Keratinocyte (primary cell): Measurements from ENCODE around the gene TTC3. TPM values are rescaled to one million over a fixed set of nuclear protein-coding genes. Genes with fewer than 3 reads are reported as not detected.

Experiments
- DNase-seq: peaks from one replicate; pipeline ENCODE4 v3.0.0-alpha.2; 2011; ENCODE audit warnings: low read depth, missing footprints, low spot score
- FAIRE-seq: peaks from 2 replicates; lab custom pipeline; 2011; peaks lifted over from hg19 to GRCh38; lab: Jason Lieb, UNC
- H2AFZ ChIP-seq: 2 replicates; pipeline ENCODE4 v1.6.0; 2012; ENCODE audit warnings: low read length, control low read depth, inconsistent platforms; ENCODE audit not compliant: control insufficient read depth
- H3K27ac ChIP-seq: 2 replicates; pipeline ENCODE4 v1.5.1; 2011; ENCODE audit warnings: low read length; ENCODE audit not compliant: control insufficient read depth, insufficient read depth
- H3K27me3 ChIP-seq: 3 replicates; pipeline ENCODE4 v1.6.0; 2011; ENCODE audit warnings: low read length; ENCODE audit not compliant: control insufficient read depth, insufficient read depth; ENCODE audit errors: extremely low read depth
- H3K36me3 ChIP-seq, 2 experiments: 2 replicates in 1 of 2; 3 replicates in 1 of 2; pipeline ENCODE4 v1.5.1; 2011; ENCODE audit warnings: low read length in 2 of 2, mild to moderate bottlenecking in 1 of 2; ENCODE audit not compliant: control insufficient read depth in 2 of 2, insufficient read depth in 2 of 2; ENCODE audit errors: extremely low read depth in 1 of 2
- H3K4me1 ChIP-seq: 3 replicates; pipeline ENCODE4 v1.5.1; 2011; ENCODE audit warnings: low read length; ENCODE audit not compliant: control insufficient read depth, insufficient read depth; ENCODE audit errors: extremely low read depth
- H3K4me2 ChIP-seq: 3 replicates; pipeline ENCODE4 v1.6.0; 2011; ENCODE audit warnings: low read depth, low read length; ENCODE audit not compliant: control insufficient read depth, insufficient read depth; ENCODE audit errors: extremely low read depth
- H3K4me3 ChIP-seq, 3 experiments: fragments of 200-600 bp in 1 of 3; sonication (generic) in 1 of 3; 2 replicates in 2 of 3; 3 replicates in 1 of 3; pipeline ENCODE4 v1.5.1; 2011 to 2016; ENCODE audit warnings: low read length in 3 of 3, mild to moderate bottlenecking in 3 of 3, control low read depth in 2 of 3, inconsistent platforms in 1 of 3, low read depth in 1 of 3, mixed read lengths in 1 of 3, mixed run types in 1 of 3, moderate library complexity in 1 of 3; ENCODE audit not compliant: control insufficient read depth in 2 of 3, insufficient read depth in 2 of 3; ENCODE audit errors: extremely low read depth in 1 of 3
- H3K79me2 ChIP-seq: 2 replicates; pipeline ENCODE4 v1.6.0; 2012; ENCODE audit warnings: low read length; ENCODE audit not compliant: control insufficient read depth, insufficient read depth
- H3K9ac ChIP-seq: 3 replicates; pipeline ENCODE4 v1.6.0; 2011; ENCODE audit warnings: low read length; ENCODE audit not compliant: control insufficient read depth, insufficient read depth; ENCODE audit errors: extremely low read depth
- H3K9me1 ChIP-seq: 3 replicates; pipeline ENCODE4 v1.6.0; 2011; ENCODE audit warnings: low read length; ENCODE audit not compliant: control insufficient read depth, insufficient read depth; ENCODE audit errors: extremely low read depth
- H3K9me3 ChIP-seq: 2 replicates; pipeline ENCODE4 v1.5.1; 2012; ENCODE audit warnings: low read depth, low read length; ENCODE audit not compliant: control insufficient read depth
- H4K20me1 ChIP-seq: 3 replicates; pipeline ENCODE4 v1.6.0; 2011; ENCODE audit warnings: low read length; ENCODE audit not compliant: control insufficient read depth, insufficient read depth; ENCODE audit errors: extremely low read depth
- CTCF ChIP-seq, 3 experiments: IDR thresholded peaks in 1 of 3; conservative IDR thresholded peaks in 1 of 3; optimal IDR thresholded peaks in 1 of 3; 2 replicates in 2 of 3; 3 replicates in 1 of 3; pipeline versions ENCODE3 to v1.5.1; 2011; ENCODE audit warnings: low read length in 3 of 3, mild to moderate bottlenecking in 3 of 3, moderate library complexity in 2 of 3, control low read depth in 1 of 3, inconsistent platforms in 1 of 3; ENCODE audit not compliant: insufficient read depth in 2 of 3; ENCODE audit errors: extremely low read depth in 1 of 3
- EZH2 ChIP-seq: IDR thresholded peaks from one replicate; pipeline ENCODE4 v1.6.1; 2012; ENCODE audit warnings: inconsistent platforms, mild to moderate bottlenecking, low read length, moderate library complexity
- dilution Hi-C: fragments of 300-500 bp; cut with MboI; formaldehyde crosslinking; loops from one replicate; pipeline ENCODE4 v1.7.0; 2020; ENCODE audit warnings: low sequenced_read_pairs; ENCODE audit not compliant: extremely low pct_ligation_motif_present
- polyA plus RNA-seq, 5 experiments: library from polyadenylated mRNA; depleted of rRNA in 3 of 5; stranded (reverse) in 3 of 5; stranded (forward) in 1 of 5; unstranded in 1 of 5; fragments of >200 nt; gene quantifications; 1 replicate in 1 of 5; 2 replicates in 3 of 5; 3 replicates in 1 of 5; pipeline versions ENCODE4 v1.2.1 to v1.2.3, GENCODE V29; 2011 to 2012; ENCODE audit warnings: missing spikeins in 2 of 5, low read depth in 1 of 5, low replicate concordance in 1 of 5

Gene TTC3
- polyA plus RNA-seq, 1 donor (not counting 4 experiments of a cell fraction or from before 2014, with no cell fraction given), result 38.5 TPM

GRCh38 chr21:37072274-37072987 lies 623 bp upstream of the TTC3 start:
- dilution Hi-C loops, result no loop called here
- Histone ChIP-seq H3K27ac (peak overlapping the region; percentile 89), H3K9me3 (no peaks in the 10 kb centered on the region), H3K9me1 (no peaks in the 10 kb centered on the region), H3K79me2 (peaks cover 40% of the 10 kb centered on the region), H2AFZ (peak overlapping the region; percentile 83), H3K36me3 (no peaks in the 10 kb centered on the region), H3K27me3 (no peaks in the 10 kb centered on the region), H3K4me2 (peak overlapping the region; percentile 99), H3K4me3 (peak overlapping the region; percentile 69 to 99 (median 92)), H3K9ac (peak overlapping the region; percentile 92), H4K20me1 (no peaks in the 10 kb centered on the region), H3K4me1 (peaks cover 17% of the 10 kb centered on the region)
- TF ChIP-seq CTCF (optimal IDR thresholded peaks at IDR 0.05 in 1 of 3, IDR thresholded peaks at IDR 0.05 in 1 of 3, conservative IDR thresholded peaks at IDR 0.05 in 1 of 3; ENCODE audit: extremely low read depth in 1 of 3, insufficient read depth in 2 of 3, low read length in 3 of 3), result no peak
- TF ChIP-seq EZH2, result no peak
- peak; percentile 13 for DNase-seq
- FAIRE-seq, result no peak

GRCh38 chr21:37073417-37074196 lies 553 bp downstream of the TTC3 start:
- no peak for FAIRE-seq
- dilution Hi-C loops, result no loop called here
- H3K9ac ChIP-seq, result peak overlapping the region; percentile 92

More at GRCh38 chr21:37073417-37074196, 553 bp downstream of the TTC3 start:
- H3K4me1 ChIP-seq, result peaks cover 17% of the 10 kb centered on the region
- H3K27ac ChIP-seq, result peak overlapping the region; percentile 89
- no peaks in the 10 kb centered on the region for H3K36me3 ChIP-seq
- DNase-seq, result no peak
- no peaks in the 10 kb centered on the region for H3K9me3 ChIP-seq
- peaks cover 51% of the 10 kb centered on the region for H3K79me2 ChIP-seq
- no peaks in the 10 kb centered on the region for H4K20me1 ChIP-seq
- H3K4me3 ChIP-seq, result peak overlapping the region; percentile 95 to 99 (median 98)
- no peaks in the 10 kb centered on the region for H3K9me1 ChIP-seq
- H3K27me3 ChIP-seq, result no peaks in the 10 kb centered on the region
- peak; percentile 7 to 49 (median 10) for TF ChIP-seq CTCF (optimal IDR thresholded peaks at IDR 0.05 in 1 of 3, IDR thresholded peaks at IDR 0.05 in 1 of 3, conservative IDR thresholded peaks at IDR 0.05 in 1 of 3; ENCODE audit: extremely low read depth in 1 of 3, insufficient read depth in 2 of 3, low read length in 3 of 3)
- TF ChIP-seq EZH2, result no peak
- H2AFZ ChIP-seq, result peak overlapping the region; percentile 92
- H3K4me2 ChIP-seq, result peak overlapping the region; percentile 97
